GM12891 (cell line): ENCODE data around the gene NEDD8.

Experiments used
- DNase-seq: peaks from one replicate; pipeline ENCODE4 v3.0.0; 2011; ENCODE audit warnings: low spot score; ENCODE audit not compliant: insufficient read length
- FAIRE-seq: peaks from 2 replicates; lab custom pipeline; 2011; peaks lifted over from hg19 to GRCh38; lab: Jason Lieb, UNC
- PAX5 ChIP-seq: IDR thresholded peaks from 2 replicates; pipeline ENCODE4 v1.6.1; 2011; ENCODE audit warnings: low read length, moderate library complexity, mild to moderate bottlenecking; ENCODE audit not compliant: insufficient read depth, severe bottlenecking
- POLR2A ChIP-seq: IDR thresholded peaks from 2 replicates; pipeline ENCODE4 v1.6.1; 2011; ENCODE audit warnings: low read depth, low read length, control low read depth
- POLR2AphosphoS5 ChIP-seq: IDR thresholded peaks from 2 replicates; pipeline ENCODE4 v1.6.1; 2011; ENCODE audit warnings: low read depth, low read length, control low read depth
- POU2F2 ChIP-seq: IDR thresholded peaks from 2 replicates; pipeline ENCODE4 v1.6.1; 2011; ENCODE audit warnings: low read depth, mild to moderate bottlenecking, control low read depth, low read length, moderate library complexity
- SPI1 ChIP-seq: IDR thresholded peaks from 2 replicates; pipeline ENCODE4 v1.6.1; 2011; ENCODE audit warnings: low read depth, low read length, control low read depth
- TAF1 ChIP-seq: IDR thresholded peaks from 2 replicates; pipeline ENCODE4 v1.6.1; 2011; ENCODE audit warnings: low read depth, low read length, control low read depth

The NEDD8 gene

GRCh38 chr14:24198814-24199524 is 33.2 kb downstream of the NEDD8 start:
- DNase-seq: no peak
- TF ChIP-seq POLR2A (no peak), TAF1 (no peak), PAX5 (no peak), POLR2AphosphoS5 (no peak), POU2F2 (no peak), SPI1 (no peak)

GRCh38 chr14:24197056-24197450 is 35.1 kb downstream of the NEDD8 start:
- FAIRE-seq (no peak), DNase-seq (no peak)
- no peak for TF ChIP-seq TAF1
- TF ChIP-seq SPI1: 0 out of 2 replicates have a peak, but pooled peaks have one; percentile 0

More at GRCh38 chr14:24198814-24199524, 33.2 kb downstream of the NEDD8 start:
- no peak for FAIRE-seq

- no peak for DNase-seq
- no peak for TF ChIP-seq POLR2AphosphoS5
- peak; percentile 70 for TF ChIP-seq SPI1
- no peak for FAIRE-seq
Measured at GRCh38 chr14:24196071-24197055, 35.8 kb downstream of the NEDD8 start.

- FAIRE-seq (peak; percentile 96), DNase-seq (peak; percentile 95)
- TF ChIP-seq TAF1 (no peak; the same call in 1 of the 2 replicates), POLR2AphosphoS5 (peak; percentile 45; the same call in 1 of the 2 replicates), PAX5 (no peak), POLR2A (peak; percentile 54; the same call in 1 of the 2 replicates), SPI1 (peak; percentile 35; the same call in 1 of the 2 replicates), POU2F2 (peak; percentile 12; the same call in 1 of the 2 replicates)
Measured at GRCh38 chr14:24195186-24196070, 36.7 kb downstream of the NEDD8 start, which contains the start of gene TM9SF1. Gene TM9SF1, minus strand, starts transcription at chr14:24195441. Its CDS starts 422 bp downstream, at chr14:24195019.

- TF ChIP-seq POLR2A (no peak), SPI1 (no peak), POLR2AphosphoS5 (no peak), TAF1 (no peak), POU2F2 (no peak), PAX5 (no peak)
- no peak for DNase-seq
- no peak for FAIRE-seq
Measured at GRCh38 chr14:24194873-24195185, 37.3 kb downstream of the NEDD8 start.

GRCh38 chr14:24194186-24194872 is 37.8 kb downstream of the NEDD8 start:
- DNase-seq (no peak), FAIRE-seq (no peak)
- TF ChIP-seq POLR2AphosphoS5 (no peak), SPI1 (no peak), POLR2A (no peak), TAF1 (no peak), POU2F2 (no peak), PAX5 (no peak)

GRCh38 chr14:24192933-24193332 is 39.2 kb downstream of the NEDD8 start:
- DNase-seq: no peak
- TF ChIP-seq PAX5: no peak
- TF ChIP-seq POU2F2: no peak
- TF ChIP-seq POLR2A: no peak
- no peak for TF ChIP-seq SPI1
- TF ChIP-seq POLR2AphosphoS5: no peak
- no peak for TF ChIP-seq TAF1
- FAIRE-seq: no peak

- FAIRE-seq (no peak), DNase-seq (no peak)
- TF ChIP-seq TAF1 (no peak), SPI1 (no peak), POLR2A (no peak), PAX5 (no peak), POU2F2 (no peak), POLR2AphosphoS5 (no peak)
Measured at GRCh38 chr14:24190416-24190815, 41.8 kb downstream of the NEDD8 start.
